ENCODE data around the gene MAPK1. TPM values are rescaled to one million over a fixed set of nuclear protein-coding genes. Genes with fewer than 3 reads are reported as not detected.
"Not testable (repeated sequence)": the region's sequence is repeated elsewhere in the genome, so short reads cannot be mapped to it uniquely, and the experiment has no call there.

The MAPK1 gene
- total and polyA plus RNA-seq, 5 donors: 14.8 to 126 (median 123) TPM

DNA sequence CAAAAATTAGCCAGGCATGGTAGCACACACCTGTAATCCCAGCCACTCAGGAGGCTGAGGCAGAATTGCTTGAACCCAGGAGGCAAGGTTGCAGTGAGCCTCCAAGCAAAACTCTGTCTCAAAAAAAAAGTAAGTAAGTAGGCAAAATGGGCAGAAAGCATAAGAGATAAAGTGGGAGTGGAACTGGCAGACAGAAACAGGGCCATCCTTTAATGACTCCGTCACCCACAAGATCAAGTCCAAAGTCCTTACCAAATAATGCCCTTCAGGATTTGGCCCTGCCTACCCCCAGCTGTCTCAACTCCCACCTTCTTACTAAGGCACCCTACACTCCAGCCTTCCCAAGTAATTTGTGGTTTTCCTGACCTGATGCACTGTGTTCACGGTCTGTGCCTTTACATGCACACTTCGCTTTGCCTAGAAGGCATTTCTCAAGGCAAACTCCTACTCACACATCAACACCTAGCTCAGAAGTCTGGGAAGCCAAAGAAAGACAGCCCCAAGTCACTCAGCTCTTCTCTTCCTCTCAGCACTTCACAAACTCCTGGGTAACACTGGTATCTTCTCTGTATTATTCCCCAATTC is 6.1 kb downstream of the MAPK1 start:
- ATAC-seq: no peak
- Histone ChIP-seq H3K4me1 (ENCODE audit: control insufficient read depth, insufficient read depth, low read length) (peaks cover 13% of the 10 kb centered on the region), H3K9me3 (ENCODE audit: control insufficient read depth, low read length) (no peaks in the 10 kb centered on the region), H3K4me3 (ENCODE audit: low read length) (no peak overlapping the region), H3K27me3 (ENCODE audit: control insufficient read depth, insufficient read depth) (no peaks in the 10 kb centered on the region), H3K27ac (ENCODE audit: low read length) (no peak overlapping the region)
- 86% methylated on average over 3 of the region's 3 CpGs for WGBS
- intact Hi-C loops (cut with DNase I): loop anchor here in 3 of 4 donors (10.0 kb wide), 3 partner anchors 47 to 87 kb away; no protein-coding TSS in a partner anchor
- DNase-seq: no peak

DNA sequence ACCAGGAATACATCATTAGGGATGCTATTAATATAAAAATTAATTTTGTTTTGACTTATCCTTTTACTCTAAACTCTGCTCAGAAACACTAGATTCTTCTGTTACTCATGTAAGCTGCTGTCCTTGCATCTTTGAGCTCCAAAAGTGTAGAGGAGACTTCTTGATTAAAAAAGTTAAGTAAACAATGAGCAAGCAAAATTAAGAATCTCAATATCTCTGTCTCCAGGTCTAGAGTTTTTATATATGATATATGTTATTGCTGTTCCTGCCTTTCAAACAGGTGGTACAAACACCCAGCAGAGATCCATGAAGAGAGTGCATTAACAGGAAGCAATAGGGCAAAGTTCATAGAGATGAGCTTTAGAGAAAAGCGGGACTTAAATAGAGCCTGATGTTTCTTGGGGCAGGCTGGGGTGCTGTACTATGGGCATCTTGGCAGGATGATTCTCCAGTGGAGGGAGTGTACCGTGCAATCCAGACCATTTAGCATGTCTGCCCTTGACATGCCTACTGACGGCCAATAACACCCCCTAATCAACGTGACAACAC is 6.9 kb downstream of the MAPK1 start:
- peaks cover 20% of the 10 kb centered on the region for H3K4me1 ChIP-seq (ENCODE audit: control insufficient read depth, insufficient read depth, low read length)
- ATAC-seq: peak in 1 of 2 donors; percentile 20

DNA sequence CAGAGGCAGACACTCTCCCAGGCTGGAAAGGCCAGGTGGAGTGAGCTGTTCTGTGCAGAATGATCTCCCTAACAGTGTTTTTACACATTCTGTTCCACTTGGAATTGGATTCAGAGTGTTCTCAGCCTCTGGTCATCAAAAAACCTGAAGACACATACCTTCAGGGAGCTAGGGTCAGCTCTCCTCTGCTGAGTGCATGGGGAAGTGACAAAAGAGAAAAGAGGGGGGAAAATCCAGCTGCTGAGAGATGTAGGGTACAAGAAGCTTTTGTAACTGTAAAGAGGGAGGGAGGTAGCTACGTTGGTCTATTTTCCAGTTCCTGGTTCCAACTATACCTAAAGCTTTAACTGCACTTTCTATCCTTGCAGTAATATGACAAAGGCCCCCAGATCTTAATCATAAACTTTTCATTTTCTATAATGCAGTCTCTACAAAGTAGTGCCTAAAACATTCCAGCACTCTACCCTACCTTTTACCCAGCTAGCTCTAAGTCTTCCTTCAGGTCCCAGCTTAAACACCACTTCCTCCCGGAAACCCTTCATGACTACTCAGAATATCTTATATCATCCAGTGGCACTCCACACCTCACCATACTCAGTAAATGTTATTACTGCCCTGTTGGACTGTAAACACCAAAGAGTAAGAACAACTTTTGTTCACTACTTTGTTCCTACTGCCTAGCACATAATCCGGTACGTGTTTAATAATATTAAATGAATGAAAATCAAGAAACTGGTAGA is 9.2 kb downstream of the MAPK1 start:
- intact Hi-C loops (cut with DNase I): no loop called here
- Histone ChIP-seq H3K27ac (ENCODE audit: low read length) (no peak overlapping the region), H3K9me3 (ENCODE audit: control insufficient read depth, low read length) (no peaks in the 10 kb centered on the region), H3K4me3 (ENCODE audit: low read length) (no peak overlapping the region), H3K27me3 (ENCODE audit: control insufficient read depth, insufficient read depth) (no peaks in the 10 kb centered on the region), H3K4me1 (ENCODE audit: control insufficient read depth, insufficient read depth, low read length) (peaks cover 20% of the 10 kb centered on the region)
- ATAC-seq (no peak), DNase-seq (no peak)
- 58% methylated on average over 4 of the region's 4 CpGs for WGBS

More for the DNA sequence above, 6.9 kb downstream of the MAPK1 start:
- no peak for DNase-seq
- no peaks in the 10 kb centered on the region for H3K9me3 ChIP-seq (ENCODE audit: control insufficient read depth, low read length)
- H3K27me3 ChIP-seq (ENCODE audit: control insufficient read depth, insufficient read depth): no peaks in the 10 kb centered on the region
- no peak overlapping the region for H3K4me3 ChIP-seq (ENCODE audit: low read length)
- intact Hi-C loops (cut with DNase I): loop anchor here in 3 of 4 donors (10.0 kb wide), 3 partner anchors 46 to 86 kb away; no protein-coding TSS in a partner anchor
- H3K27ac ChIP-seq (ENCODE audit: low read length): no peak overlapping the region
- WGBS: 58% methylated on average over 4 of the region's 4 CpGs

DNA sequence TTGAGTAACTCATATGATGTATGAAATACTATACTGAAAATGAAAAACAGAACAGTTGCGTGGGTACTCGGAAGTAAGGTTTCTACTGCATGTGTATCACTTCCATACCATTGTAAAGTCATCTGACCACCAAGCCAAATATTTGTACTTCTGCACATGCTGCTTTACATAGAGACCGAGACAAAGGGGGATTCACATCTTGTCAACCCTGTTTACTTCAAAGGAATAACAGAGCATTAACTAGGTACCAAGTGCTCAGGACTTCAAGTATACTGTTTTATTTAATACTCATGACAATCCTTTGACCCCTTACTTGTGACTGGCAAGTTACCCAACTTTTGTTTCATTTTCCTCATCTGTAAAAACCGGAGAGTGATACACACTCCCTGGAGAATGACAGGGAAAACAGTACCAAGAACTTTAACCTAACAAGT is 9.9 kb downstream of the MAPK1 start:
- intact Hi-C loops (cut with DNase I): no loop called here
- Histone ChIP-seq H3K9me3 (ENCODE audit: control insufficient read depth, low read length) (no peaks in the 10 kb centered on the region), H3K4me1 (ENCODE audit: control insufficient read depth, insufficient read depth, low read length) (peaks cover 18% of the 10 kb centered on the region), H3K4me3 (ENCODE audit: low read length) (no peak overlapping the region), H3K27me3 (ENCODE audit: control insufficient read depth, insufficient read depth) (no peaks in the 10 kb centered on the region), H3K27ac (ENCODE audit: low read length) (no peak overlapping the region)
- DNase-seq (no peak), ATAC-seq (no peak)
- WGBS: 57% methylated on average over 4 of the region's 4 CpGs

DNA sequence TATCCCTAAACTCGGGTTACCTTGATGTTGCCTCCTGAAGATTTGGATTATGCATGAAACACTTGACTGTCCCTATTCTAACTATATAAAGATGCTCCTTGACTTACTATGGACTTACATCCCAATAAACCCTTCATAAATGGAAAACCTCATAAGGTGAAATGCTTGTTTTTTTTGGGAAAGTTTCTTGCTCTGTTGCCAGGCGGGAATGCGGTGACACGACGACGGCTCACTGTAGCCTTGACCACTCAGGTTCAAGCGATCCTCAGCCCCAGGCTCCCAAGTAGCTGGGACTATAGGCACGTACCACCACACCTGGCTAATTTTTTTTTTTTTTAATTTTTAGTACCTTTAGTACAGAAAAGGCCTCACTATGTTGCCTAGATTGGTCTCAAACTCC is 10.6 kb downstream of the MAPK1 start:
- Histone ChIP-seq H3K27me3 (ENCODE audit: control insufficient read depth, insufficient read depth) (no peaks in the 10 kb centered on the region), H3K4me1 (ENCODE audit: control insufficient read depth, insufficient read depth, low read length) (peaks cover 18% of the 10 kb centered on the region), H3K4me3 (ENCODE audit: low read length) (no peak overlapping the region), H3K9me3 (ENCODE audit: control insufficient read depth, low read length) (no peaks in the 10 kb centered on the region), H3K27ac (ENCODE audit: low read length) (no peak overlapping the region)
- intact Hi-C loops (cut with DNase I): no loop called here
- DNase-seq (no peak), ATAC-seq (no peak)
- 88% methylated on average over 8 of the region's 8 CpGs for WGBS

DNA sequence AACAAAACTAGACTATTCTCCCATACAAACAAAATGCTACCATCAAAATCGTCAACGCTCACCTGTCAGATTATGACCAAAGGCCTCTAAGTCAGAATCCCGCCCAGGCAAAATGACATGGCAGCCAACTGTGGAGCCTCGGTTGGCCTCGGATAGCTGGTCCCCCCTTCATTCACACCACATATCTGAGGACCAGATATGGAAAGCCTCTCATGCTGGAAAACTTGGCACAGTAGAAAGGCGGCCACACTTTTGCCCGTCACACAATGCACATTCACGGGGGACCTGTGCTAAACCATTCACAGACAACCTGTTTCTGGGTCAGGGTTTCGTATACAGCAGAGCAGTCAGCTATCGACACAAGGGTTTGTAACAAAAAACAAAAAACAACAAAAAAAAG is 11.2 kb downstream of the MAPK1 start:
- no peak for DNase-seq
- Histone ChIP-seq H3K27me3 (ENCODE audit: control insufficient read depth, insufficient read depth) (no peaks in the 10 kb centered on the region), H3K9me3 (ENCODE audit: control insufficient read depth, low read length) (no peaks in the 10 kb centered on the region), H3K4me3 (ENCODE audit: low read length) (no peak overlapping the region), H3K4me1 (ENCODE audit: control insufficient read depth, insufficient read depth, low read length) (peaks cover 14% of the 10 kb centered on the region), H3K27ac (ENCODE audit: low read length) (peak overlapping the region; percentile 68)
- WGBS: 65% methylated on average over 10 of the region's 10 CpGs
- peak; percentile 52 to 59 for ATAC-seq
- intact Hi-C loops (cut with DNase I): no loop called here

DNA sequence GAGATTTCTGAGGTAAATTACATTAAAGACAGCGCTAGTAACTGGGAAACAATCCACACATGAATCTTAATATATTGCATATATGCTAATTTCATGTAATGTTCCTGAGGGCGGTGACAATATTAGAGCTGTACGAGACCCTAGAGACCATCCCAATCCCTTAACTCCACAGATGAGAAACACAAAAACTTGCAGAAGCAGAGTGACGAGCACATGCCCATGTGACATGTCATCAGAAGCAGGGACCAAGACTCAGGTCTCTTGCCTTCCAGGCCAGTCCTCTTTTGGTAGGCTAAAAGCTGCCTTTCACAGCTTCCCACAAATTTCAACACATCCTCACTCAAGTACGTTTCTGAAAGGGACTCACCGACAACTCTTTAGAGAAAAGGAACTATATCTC is 11.8 kb downstream of the MAPK1 start:
- H3K4me1 ChIP-seq (ENCODE audit: control insufficient read depth, insufficient read depth, low read length): peaks cover 11% of the 10 kb centered on the region
- no peak overlapping the region for H3K4me3 ChIP-seq (ENCODE audit: low read length)
- ATAC-seq: no peak
- H3K9me3 ChIP-seq (ENCODE audit: control insufficient read depth, low read length): no peaks in the 10 kb centered on the region
- 51% methylated on average over 6 of the region's 6 CpGs for WGBS
- no peaks in the 10 kb centered on the region for H3K27me3 ChIP-seq (ENCODE audit: control insufficient read depth, insufficient read depth)
- intact Hi-C loops (cut with DNase I): no loop called here
- peak overlapping the region; percentile 75 for H3K27ac ChIP-seq (ENCODE audit: low read length)
- no peak for DNase-seq

DNA sequence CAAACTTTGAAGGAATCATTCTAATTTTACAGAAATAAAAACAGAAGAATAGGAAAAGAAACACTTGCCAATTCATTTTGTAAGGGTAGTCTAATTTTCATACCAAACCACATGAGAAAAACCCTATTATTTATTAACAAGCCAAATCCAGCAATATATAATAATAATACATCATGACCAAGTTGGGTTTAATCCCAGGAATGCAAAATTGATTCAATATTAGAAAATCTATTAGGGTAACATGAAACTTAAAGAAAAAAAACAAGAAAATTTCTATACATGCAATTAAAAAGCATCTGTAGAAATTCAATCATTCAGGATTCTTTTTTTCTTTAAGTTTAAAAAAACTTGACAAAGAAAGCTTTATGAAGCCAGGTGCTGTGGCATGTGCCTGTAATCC is 16.8 kb downstream of the MAPK1 start:
- DNase-seq: no peak
- H3K27me3 ChIP-seq (ENCODE audit: control insufficient read depth, insufficient read depth): no peaks in the 10 kb centered on the region
- no peak overlapping the region for H3K4me3 ChIP-seq (ENCODE audit: low read length)
- intact Hi-C loops (cut with DNase I): no loop called here
- H3K9me3 ChIP-seq (ENCODE audit: control insufficient read depth, low read length): no peaks in the 10 kb centered on the region
- ATAC-seq: no peak
- no peak overlapping the region for H3K27ac ChIP-seq (ENCODE audit: low read length)
- peaks cover 12% of the 10 kb centered on the region for H3K4me1 ChIP-seq (ENCODE audit: control insufficient read depth, insufficient read depth, low read length)

DNA sequence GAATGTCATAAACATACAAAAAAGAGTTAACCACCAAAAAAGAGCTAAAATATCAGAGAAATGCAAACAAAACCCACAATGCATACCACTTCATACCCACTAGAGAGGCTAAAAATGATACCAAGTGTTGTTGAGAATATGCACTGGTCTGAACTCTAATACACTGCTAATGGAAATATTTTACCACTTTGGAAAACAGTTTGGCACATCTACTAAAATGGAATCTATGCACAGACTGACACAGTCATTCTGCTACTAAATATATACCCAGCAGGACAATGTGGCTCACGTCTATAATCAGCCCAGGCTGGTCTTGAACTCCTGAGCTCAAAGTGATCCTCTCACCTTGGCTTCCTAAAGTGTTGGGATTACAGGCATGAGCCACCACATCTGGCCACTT is 18.0 kb downstream of the MAPK1 start:
- H3K27ac ChIP-seq (ENCODE audit: low read length): peak overlapping the region; percentile 45
- WGBS: 21% methylated on average over 1 of the region's 1 CpG
- intact Hi-C loops (cut with DNase I): no loop called here
- H3K4me1 ChIP-seq (ENCODE audit: control insufficient read depth, insufficient read depth, low read length): peaks cover 11% of the 10 kb centered on the region
- no peaks in the 10 kb centered on the region for H3K27me3 ChIP-seq (ENCODE audit: control insufficient read depth, insufficient read depth)
- no peak overlapping the region for H3K4me3 ChIP-seq (ENCODE audit: low read length)
- ATAC-seq: peak; percentile 65 to 71
- no peaks in the 10 kb centered on the region for H3K9me3 ChIP-seq (ENCODE audit: control insufficient read depth, low read length)
- no peak for DNase-seq

DNA sequence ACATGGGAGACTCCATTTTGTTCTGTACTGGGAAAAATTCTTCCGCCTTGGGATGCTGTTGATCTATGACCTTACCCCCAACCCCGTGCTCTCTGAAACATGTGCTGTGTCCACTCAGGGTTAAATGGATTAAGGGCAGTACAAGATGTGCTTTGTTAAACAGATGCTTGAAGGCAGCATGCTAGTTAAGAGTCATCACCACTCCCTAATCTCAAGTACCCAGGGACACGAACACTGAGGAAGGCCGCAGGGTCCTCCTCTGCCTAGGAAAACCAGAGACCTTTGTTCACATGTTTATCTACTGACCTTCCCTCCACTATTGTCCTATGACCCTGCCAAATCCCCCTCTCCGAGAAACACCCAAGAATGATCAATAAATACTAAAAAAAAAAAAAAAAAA is 19.4 kb downstream of the MAPK1 start:
- H3K4me1 ChIP-seq (ENCODE audit: control insufficient read depth, insufficient read depth, low read length): peaks cover 13% of the 10 kb centered on the region

More for the DNA sequence above, 19.4 kb downstream of the MAPK1 start:
- 71% methylated on average over 5 of the region's 5 CpGs for WGBS
- intact Hi-C loops (cut with DNase I); H3K4me3 ChIP-seq (ENCODE audit: low read length); ATAC-seq; DNase-seq; H3K9me3 ChIP-seq (ENCODE audit: control insufficient read depth, low read length); H3K27me3 ChIP-seq (ENCODE audit: control insufficient read depth, insufficient read depth): not testable (repeated sequence)
- peak overlapping the region; percentile 82 for H3K27ac ChIP-seq (ENCODE audit: low read length)

Measured in right cardiac atrium (tissue), 5 donors.